Bone marrow (tissue), 2 donors: ENCODE data around the gene C5orf22.
A peak's percentile ranks its signal among the peaks of the same experiment; 100 is the strongest.
"Not testable (repeated sequence)": the region's sequence is repeated elsewhere in the genome, so short reads cannot be mapped to it uniquely, and the experiment has no call there.

Source experiments
- DNase-seq, 2 donors: peaks; one replicate each; lab custom pipeline; 2025; lab: John Stamatoyannopoulos, UW

Gene C5orf22

DNA sequence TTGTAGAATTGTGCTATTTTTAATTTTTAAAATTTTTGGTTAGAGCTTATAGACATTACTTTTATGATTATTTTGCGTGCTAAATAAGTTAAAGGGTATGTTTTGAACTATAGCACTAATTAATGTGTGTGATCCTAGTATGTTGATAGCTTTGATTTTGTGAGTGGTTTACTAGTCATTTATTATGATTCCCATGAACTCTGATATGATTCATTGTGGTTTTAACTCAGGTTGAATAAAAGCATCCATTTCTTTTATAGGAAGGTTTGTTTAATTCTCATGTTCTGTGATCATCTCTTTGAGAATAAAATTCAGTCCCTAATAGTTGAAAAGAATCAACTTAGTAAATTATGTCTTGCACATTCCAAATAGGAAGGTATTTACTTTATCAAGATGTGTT is 22.5 kb downstream of the C5orf22 start:
- DNase-seq = no peak

DNA sequence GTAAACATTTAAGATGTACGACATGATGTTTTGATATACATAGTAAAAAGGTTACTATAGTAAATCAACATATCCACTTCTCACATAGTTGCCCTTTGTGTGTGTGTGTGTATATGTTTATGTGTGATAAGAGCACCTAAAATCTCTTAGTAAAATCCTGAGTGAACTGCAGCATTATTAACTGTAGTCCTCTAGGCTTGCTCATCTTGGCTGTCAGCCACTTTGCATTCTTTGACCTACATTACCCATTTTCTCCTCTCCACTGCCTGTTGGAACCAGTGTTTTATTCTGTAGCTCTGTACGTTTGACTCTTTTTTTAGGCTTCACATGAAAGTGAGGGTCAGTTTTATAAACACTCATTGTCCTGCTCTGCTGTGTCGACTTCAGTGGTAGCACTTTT is 24.4 kb downstream of the C5orf22 start:
- DNase-seq = no peak

DNA sequence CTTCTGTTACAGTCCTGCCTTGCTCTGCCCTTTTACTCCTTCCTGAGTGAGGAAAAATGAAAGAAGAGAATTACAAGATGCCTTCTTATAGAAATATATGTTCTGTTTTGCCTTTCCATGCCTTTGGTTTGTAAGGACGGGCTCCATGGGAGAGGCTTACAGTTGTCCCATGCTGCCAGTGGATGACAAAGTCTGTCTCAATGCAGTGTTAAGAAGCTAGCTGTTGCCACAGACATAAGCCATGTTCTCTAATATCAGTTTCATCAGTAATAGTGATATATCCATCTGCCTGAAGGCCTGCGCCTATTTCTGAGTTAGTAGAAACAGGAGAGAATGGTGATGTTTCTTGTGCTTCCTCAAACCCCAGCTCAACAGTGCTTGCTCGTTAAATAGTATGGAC is 27.8 kb downstream of the C5orf22 start:
- no peak for DNase-seq

DNA sequence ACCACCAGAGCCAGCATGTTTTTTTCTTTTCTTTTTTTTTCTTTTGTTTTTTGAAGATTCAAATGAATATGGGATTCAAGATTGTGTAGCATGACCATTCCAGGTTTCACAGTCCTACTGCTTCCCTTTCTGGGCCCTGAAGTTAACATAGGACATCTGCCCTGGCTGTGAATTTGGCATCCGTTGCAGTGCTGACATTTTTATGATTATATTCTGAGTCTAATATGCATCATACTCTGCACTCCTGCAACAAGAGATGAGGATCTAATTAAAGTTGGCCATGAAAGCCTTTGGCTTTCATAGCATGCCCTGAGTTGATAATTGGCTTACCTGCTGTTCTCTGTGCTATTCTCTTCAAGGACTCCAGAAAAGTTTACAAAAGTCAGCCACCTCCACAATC is 29.8 kb downstream of the C5orf22 start:
- no peak for DNase-seq

DNA sequence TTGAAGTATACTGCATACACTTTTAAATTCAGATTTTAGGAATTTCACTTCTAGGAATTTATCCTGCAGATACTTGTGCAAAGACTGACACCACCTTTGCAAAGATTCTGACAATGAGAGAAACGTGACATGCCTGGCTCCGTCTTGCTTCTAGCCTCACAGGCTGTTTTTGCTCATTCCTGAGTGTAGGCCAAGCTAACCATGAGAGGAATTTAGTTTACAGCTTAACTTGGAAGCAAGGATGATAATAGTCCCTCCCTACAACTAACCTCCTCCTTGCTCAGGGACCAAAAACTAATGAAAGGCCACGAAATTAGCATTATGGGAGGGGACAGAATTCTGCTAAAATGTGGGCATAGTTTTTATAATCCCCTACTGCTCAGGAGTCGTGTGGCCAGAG is 31.1 kb downstream of the C5orf22 start:
- no peak for DNase-seq

DNA sequence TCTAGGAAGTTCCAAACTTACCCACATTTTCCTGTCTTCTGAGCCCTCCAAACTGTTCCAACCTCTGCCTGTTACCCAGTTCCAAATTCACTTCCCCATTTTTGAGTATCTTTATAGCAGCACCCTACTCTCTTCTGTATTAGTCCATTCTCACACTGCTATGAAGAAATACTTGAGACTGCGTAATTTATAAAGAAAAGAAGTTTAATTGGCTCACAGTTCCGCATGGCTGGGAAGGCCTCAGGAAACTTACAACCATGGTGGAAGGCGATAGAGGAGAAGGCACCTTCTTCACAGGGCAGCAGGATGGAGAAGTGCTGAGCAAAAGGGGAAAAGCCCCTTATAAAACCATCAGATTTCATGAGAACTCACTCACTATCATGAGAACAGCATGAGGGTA is 34.3 kb downstream of the C5orf22 start:
- DNase-seq = peak in 1 of 2 donors; percentile 13

DNA sequence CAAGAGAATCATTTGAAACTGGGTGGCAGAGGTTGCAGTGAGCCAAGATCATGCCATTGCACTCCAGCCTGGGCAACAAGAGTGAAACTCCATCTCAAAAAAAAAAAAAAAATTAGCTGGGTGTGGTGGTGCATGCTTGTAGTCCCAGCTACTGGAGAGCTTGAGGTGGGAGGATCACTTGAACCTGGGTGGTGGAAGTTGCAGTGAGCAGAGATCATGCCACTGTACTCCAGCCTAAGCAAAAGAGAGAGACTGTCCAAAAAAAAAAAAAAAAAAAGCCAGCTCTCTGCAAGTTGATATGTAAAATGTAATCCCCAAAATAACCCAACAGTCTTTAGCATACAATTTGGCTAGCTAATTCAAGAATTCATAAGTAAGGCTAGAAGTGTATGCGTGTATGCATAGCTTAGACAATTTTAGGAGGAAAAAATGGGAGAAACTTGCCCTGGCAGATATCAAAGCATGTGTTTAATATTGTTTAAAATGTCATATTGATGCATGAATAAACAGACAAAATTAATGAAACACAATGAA is 36.3 kb downstream of the C5orf22 start:
- no peak for DNase-seq

DNA sequence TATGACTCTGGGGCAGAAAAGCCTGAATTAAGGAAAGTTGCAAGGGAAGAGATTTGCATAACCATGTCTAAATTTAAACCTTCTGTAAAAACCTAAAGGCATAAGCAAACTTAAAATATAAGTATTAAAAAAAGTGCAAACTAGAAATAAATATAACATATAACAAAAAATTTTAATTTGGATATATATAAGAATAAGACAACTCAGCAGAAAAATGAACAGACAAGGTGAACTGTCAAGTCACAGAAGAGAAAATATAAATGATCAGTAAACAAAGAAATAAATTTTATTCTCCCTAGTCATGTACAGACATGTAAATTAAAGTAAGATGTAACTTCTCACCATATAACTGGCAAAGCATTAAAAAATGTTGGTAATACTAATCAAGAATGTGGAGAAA is 37.0 kb downstream of the C5orf22 start:
- DNase-seq = no peak

DNA sequence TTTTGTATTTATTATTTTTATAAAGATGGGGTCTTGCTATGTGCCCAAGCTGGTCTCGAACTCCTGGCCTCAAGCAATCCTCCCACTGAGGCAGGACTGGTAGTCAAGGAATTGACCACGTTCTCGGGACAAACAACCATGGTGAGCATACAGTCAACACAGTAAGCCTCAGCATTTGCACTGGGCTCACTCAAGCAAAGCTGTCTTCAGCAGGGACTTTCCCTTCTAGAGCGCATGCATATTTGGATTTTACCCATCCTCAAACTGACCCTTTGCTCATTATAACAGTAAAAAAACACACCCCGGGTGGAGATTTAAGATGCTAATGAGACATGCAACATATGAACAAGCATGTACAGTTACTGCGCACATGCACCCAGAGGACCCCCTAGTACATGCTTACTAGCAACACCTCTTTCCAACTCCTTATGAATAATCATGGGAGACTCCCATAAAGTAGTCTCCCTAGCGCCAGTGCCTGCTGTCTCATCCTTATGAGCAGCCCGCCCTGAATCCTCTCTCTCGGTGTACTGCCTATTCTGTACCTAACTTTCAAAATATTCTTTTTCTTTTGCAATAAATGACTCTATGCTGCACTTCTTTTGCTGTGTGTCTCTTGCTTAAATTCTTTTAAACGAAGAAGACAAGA is 41.5 kb downstream of the C5orf22 start:
- DNase-seq = no peak

DNA sequence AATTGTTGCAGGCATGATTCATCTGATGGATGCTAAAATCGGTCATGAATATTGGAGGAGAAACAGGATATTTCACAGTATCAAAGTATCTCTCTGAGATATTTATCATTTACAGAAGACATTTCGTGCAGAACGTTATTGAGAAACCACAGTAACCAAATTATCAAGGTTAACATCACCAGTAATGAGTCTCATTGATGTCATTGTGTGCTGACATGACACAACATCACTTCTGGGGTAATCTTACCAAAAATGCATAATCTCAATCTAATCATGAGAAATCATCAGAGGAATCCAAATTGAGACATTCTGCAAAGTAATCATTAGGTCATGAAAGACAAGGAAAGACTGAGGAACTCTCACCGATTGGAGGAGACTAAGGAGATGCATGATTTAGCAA is 42.7 kb downstream of the C5orf22 start:
- no peak for DNase-seq

DNA sequence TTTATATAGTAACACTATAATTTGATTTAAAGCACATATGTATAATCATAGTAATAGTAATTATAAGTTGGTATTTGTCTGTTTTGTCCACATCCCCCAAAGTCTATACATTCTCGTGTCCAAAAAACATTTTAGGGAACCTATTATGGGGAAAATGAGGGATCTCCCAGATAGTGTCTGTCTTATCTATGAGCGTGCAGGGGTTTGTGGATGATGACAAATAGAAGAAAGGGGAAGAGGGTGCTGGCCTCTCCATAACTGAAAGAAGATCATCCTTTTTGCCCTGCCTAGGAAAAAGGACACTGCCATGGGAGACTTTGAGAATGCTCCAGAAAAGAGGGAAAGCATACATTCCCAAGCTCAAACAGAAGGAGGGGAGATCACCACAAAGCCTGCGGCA is 45.3 kb downstream of the C5orf22 start:
- no peak for DNase-seq

DNA sequence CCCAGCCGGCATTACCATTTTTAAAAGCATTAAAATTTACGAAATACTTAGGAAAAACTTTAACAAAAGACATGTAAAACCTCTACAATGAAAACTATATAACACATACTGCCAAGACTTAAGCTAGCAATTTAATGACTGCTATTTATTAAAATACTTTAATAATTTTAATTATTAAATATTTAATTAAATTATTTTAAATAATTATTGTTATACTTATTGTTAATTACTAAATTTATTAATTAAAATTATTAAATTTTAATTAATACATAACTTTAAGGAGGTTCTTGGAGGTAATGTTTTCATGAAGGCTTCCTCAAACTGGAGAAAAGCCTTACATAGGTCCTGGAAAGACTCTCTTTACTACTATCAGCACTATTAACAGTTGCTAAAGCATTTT is 47.5 kb downstream of the C5orf22 start:
- no peak for DNase-seq

DNA sequence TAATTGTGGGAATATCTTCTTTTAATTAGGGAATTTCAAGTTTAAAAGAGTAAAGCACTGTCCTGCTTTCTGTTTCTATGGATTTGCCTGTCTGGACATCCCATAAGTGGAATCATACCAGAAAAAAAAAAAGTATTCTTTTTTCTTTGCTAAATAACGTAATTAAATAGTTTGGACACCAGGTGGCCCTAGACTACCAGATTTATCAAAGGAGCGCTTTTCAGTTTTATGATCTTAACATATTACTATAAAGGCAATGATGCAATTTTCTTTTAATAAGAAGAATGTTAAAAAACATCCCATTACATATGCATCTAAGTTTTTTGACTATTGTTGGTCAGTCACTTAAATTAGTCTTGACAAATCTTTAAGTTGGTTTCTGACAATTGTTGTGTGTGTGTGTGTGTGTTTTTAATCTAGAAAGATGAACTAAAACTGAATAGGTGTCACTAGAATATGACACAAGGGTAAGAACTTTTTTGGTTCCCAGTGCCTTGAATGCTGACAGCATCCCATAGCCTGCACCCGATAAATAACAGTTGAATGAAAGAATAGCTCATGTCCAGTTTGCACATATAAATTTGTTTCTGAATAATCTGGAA is 49.5 kb downstream of the C5orf22 start:
- peak in 1 of 2 donors; percentile 42 for DNase-seq

DNA sequence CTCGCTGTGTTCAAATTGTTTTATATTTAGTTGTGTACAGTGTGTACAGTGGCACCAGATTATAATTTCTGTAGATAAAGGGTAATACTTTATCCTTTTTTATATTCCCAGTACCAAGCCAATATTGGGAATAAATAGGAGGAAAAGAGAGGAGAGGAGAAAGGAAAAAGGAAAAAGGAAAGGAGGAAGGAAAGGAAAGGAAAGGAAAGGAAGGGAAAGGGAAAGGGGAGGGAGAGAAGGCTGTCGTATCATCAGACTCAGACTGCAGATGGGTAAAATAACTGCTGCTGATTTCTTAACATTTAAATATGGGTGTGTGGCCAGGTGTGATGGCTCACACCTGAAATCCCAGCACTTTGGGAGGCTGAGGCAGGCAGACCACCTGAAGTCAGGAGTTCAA is 51.0 kb downstream of the C5orf22 start:
- DNase-seq = no peak

DNA sequence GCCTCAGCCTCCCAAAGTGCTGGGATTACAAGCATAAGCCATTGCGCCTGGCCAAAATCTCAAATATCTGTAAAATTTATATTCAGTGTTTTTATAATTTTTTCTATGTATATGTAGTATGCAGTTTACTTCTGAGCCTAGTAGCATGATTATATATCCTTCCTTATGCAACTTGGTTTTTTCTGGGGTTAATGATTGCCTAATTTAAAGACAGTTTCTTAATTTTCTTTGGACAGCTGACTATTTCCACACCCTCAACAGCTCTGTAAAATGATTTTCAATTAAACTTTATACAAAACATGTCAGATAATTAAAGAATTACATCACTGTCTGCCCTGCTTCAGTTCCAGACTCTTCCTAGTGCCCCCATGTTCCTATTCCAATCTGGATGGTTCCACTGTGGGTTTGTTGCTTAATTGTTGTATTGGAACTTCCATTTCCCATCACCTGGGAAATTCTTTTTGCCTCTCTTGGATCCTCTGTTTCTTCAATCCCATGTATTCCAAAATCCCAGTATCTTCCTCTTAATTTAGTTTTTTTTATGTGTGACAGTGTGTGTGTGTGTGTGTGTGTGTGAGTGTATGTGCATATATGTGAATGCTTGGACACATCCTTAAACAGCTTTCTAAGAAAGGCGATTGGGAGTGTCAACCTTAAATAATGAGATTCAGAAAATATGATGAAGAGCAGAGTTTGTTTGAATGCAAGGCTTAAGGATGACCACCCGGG is 53.2 kb downstream of the C5orf22 start:
- DNase-seq = no peak

DNA sequence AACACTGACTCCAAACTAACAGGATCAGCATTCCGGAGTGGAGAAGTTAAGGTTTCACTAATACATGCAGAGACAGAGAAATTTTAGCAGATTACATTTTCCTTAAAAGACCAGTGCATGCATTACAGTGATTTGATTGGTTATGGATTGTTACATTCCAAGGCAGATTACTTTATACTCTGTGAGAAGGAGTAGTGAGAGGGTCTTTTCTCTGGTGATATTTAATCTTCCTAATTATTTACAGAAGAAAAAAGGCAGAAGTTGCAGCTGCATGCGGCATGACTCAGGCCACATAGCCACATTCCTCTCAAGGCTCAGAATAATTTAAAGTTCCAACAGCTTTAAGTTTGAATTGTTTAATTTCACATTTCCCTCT is 53.8 kb downstream of the C5orf22 start:
- DNase-seq = no peak

DNA sequence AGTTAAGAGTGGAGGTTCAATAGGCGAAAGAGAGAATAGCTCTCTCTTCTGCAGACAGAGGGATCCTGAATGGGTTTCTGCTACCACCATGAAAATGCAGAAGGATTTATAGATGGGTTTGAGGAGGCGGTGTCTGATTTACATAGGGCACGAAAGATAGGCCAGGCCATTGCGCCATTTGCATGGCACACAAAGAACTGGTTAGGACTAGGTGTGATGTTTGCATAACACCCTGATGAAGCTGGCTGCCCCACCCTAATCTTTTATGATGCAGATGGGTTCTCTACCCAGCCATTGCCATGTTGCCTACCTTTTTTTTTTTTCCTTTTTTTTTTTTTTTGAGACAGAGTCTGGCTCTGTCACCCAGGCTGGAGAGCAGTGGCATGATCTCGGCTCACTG is 55.4 kb downstream of the C5orf22 start:
- no peak for DNase-seq

DNA sequence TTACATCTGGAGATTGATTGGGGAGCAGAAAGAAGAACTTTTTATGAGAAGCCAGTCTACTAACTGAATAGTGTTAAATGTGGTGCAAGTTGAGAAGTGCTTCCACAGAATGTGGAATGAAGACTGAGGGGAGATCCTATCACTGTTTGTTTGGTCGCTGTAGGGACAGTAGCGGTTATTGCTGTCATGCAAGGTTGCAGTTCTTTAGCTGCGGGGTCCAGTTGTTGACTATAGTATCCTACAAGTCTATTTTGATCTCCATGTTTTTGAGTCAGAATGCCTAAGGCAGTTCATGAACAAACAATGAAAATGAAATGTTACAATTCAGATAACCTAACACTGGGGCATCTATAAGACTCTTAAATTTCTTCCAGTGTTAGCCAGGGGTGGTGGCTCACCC is 61.6 kb downstream of the C5orf22 start:
- DNase-seq = no peak

DNA sequence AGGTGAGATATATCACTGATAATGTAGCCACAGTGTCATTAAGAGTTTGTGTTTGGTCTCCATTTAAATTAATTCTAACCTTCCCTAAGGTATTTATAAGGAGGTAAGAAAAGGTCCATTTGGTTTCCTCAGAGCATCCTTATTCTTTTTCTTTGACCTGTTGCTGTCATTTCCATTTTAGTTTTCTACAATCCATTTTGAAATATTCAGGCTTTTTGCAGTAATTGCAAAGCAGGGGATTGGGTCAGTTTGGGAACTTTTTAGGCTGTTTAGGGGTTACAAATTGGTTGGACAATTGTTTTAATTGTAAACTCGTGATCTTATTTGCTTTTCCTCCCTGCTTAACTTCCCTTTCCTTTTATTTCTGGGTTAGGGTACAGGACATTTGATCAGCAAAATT is 64.3 kb downstream of the C5orf22 start:
- no peak for DNase-seq

DNA sequence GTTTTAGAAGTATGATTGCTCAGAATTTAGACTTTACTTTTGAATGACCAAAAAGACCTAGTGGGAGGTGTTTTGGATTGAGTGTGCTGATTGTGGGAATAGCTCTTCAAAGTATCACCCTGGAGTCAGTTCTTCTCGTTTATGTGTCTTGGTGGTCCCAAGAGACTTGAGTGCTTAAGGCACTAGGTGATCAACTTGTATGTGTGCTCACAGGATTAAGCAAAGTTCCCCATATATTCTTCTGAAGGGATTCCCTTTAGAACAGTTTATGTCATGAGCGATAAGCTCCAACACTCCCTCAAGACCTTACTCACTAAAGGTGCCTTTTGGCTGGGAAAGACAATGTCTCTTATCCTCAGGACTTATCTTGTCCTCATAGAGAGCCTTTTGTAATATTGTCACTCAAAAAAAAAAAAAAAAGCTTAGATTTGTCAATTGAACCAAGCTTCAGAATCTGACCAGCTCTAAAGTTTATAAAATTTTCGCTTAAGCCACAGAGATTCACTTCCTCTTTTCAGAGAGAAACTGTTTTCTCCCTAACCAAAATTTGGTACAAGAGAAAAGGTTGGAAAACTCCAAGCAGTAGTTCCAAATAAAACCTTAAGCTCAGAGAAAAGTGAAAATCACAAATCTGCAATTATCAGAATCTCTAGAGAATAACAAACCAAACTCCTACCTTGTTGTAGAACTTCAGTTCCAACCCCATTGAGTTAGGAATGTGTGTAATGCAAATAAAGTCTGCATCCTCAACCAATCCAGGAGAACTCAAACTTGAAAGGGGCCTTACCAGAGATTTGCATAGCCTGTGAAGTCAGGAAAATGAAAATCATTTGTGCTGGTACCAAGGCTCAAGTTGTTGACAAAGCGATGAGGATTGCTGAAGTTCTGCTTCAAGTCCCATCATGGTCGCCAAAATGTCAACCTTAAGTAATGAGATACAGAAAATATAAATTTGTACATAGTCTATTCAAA is 66.8 kb downstream of the C5orf22 start:
- no peak for DNase-seq

DNA sequence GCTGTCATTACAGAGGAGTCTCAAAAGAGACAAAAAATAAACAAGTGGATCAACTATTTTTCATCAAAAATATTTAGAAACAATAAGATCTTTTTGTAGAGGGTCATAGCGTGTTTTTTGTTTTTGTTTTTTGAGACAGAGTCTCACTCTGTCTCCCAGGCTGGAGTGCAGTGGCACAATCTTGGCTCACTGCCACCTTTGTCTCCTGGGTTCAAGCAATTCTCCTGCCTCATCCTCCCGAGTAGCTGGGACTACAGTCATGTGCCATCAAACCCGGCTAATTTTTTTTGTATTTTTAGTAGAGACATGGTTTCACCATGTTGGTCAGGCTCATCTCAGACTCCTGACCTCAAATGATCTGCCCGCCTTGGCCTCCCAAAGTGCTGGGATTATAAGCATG is 70.2 kb downstream of the C5orf22 start:
- not testable (repeated sequence) for DNase-seq

DNA sequence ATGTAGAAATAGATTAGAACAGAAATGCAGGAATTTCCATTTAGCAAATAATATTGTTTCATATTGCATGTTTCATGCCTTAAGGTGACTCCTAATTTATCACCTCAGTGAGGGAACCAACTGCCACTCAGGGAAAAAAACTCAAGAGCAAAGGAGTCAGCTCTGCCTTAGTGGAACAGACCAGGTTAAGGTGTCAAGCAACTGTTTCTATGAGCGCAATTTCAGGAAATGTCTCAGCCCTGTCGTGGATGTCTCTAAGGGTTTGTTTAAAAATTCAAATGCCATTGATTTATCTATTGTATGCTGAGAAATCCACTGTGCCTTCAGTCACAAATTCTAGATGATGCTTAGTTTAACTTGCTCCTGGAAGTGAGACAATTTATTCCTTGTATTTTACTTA is 72.1 kb downstream of the C5orf22 start:
- DNase-seq = no peak
